HG02678 (cell line): ENCODE results near the gene CEACAM5.

Experiments
- ATAC-seq: cut with Tn5 transposase; IDR thresholded peaks from one replicate; pipeline ENCODE4 v1.9.1; 2021; ENCODE audit warnings: mild to moderate bottlenecking, moderate library complexity; ENCODE audit not compliant: unreplicated experiment

The CEACAM5 gene

GRCh38 chr19:41708481-41708880 is at the start of gene CEACAM5:
Gene CEACAM5, plus strand, starts transcription at chr19:41708626. Its CDS starts 106 bp downstream, at chr19:41708732.
- ATAC-seq: no peak

GRCh38 chr19:41666075-41666474 is 42.4 kb upstream of the CEACAM5 start:
- ATAC-seq: no peak

- no peak for ATAC-seq
Observed at GRCh38 chr19:41668315-41668714, 40.1 kb upstream of the CEACAM5 start.

- ATAC-seq: no peak
Observed at GRCh38 chr19:41670755-41671154, 37.7 kb upstream of the CEACAM5 start.

GRCh38 chr19:41671486-41671885 is 36.9 kb upstream of the CEACAM5 start:
- ATAC-seq: no peak

GRCh38 chr19:41682437-41682836 is 26.0 kb upstream of the CEACAM5 start:
- ATAC-seq: no peak

- ATAC-seq: no peak
Observed at GRCh38 chr19:41687419-41687818, 21.0 kb upstream of the CEACAM5 start.

GRCh38 chr19:41688098-41688497 is 20.3 kb upstream of the CEACAM5 start, which contains the start of gene CEACAM7:
Gene CEACAM7, minus strand, starts transcription at chr19:41688270. Its CDS starts 105 bp downstream, at chr19:41688165.
- ATAC-seq: no peak

- no peak for ATAC-seq
Observed at GRCh38 chr19:41688687-41689086, 19.7 kb upstream of the CEACAM5 start.

- no peak for ATAC-seq
Observed at GRCh38 chr19:41689993-41690800, 18.2 kb upstream of the CEACAM5 start.

- no peak for ATAC-seq
Observed at GRCh38 chr19:41690801-41691065, 17.7 kb upstream of the CEACAM5 start.

GRCh38 chr19:41691268-41691970 is 17.0 kb upstream of the CEACAM5 start:
- ATAC-seq: no peak

- ATAC-seq: no peak
Observed at GRCh38 chr19:41694196-41694595, 14.2 kb upstream of the CEACAM5 start.

GRCh38 chr19:41694831-41695635 is 13.4 kb upstream of the CEACAM5 start:
- no peak for ATAC-seq

GRCh38 chr19:41695745-41696144 is 12.7 kb upstream of the CEACAM5 start:
- ATAC-seq: no peak

- ATAC-seq: no peak
Observed at GRCh38 chr19:41696402-41697197, 11.8 kb upstream of the CEACAM5 start.

- no peak for ATAC-seq
Observed at GRCh38 chr19:41697198-41697855, 11.1 kb upstream of the CEACAM5 start.

- no peak for ATAC-seq
Observed at GRCh38 chr19:41698746-41699230, 9.6 kb upstream of the CEACAM5 start.

- ATAC-seq: no peak
Observed at GRCh38 chr19:41699231-41699967, 9.0 kb upstream of the CEACAM5 start.
